ENCODE results near the gene ITSN1.
"Not testable (repeated sequence)": the region's sequence is repeated elsewhere in the genome, so short reads cannot be mapped to it uniquely, and the experiment has no call there.

Gene ITSN1

DNA sequence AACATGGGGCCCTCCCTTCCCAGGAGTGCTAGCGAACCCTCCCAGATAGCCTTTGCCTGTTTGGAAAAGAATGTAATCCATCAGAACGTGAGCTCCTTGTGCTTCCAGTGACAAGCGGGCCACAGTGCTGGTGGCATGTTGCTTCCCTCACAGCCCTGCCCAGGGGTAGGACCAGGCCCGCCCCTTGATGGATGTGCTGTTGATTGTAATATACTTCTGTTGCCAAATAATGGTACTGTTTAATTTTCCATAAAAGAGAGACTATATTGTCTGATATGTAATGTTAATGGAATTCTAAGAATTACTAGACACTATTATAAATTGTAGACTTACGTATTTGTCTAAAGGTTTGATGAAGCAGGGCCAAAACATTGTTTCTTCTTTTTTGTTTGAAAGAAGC is 256.9 kb downstream of the ITSN1 start:
- DNase-seq = no peak

DNA sequence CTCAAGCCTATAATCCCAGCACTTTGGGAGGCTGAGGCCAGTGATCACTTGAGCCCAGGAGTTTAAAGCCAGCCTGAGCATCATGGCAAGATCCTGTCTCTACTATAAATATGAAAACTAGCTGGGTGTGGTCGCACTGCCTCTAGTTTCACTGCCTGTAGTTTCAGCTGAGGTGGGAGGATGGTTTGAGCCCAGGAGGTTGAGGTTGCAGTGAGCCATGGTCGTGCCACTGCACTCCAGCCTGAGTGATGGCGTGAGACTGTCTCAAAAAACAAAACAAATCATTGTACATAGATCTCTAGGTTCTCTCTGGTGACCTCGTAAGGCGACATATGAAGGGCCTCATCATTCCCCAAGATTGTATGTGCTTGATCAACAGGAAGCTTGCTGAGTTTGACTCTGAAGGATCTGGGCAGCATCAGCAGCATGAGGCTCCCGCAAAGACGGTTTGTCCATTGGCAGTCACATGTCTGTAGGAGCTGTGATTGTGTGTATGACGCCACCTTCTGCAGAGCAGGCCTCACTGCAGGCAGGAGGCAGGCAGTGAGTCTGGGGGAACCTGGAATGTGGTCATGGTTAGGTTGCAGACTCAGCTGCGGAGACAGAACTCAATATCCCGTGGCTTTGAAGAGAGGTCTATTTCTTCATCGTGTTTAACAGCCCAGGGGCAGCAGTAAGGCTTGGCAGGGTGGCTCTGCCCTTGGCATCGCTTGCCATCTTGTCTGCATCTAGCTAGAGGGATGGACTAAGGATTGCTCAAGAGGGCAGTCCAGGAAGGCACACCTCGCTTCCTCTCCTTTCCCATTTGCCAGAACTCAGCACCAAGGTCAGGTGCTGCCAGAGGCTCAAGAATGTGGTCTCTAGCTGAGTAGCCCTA is 259.3 kb downstream of the ITSN1 start:
- DNase-seq = peak; percentile 48

DNA sequence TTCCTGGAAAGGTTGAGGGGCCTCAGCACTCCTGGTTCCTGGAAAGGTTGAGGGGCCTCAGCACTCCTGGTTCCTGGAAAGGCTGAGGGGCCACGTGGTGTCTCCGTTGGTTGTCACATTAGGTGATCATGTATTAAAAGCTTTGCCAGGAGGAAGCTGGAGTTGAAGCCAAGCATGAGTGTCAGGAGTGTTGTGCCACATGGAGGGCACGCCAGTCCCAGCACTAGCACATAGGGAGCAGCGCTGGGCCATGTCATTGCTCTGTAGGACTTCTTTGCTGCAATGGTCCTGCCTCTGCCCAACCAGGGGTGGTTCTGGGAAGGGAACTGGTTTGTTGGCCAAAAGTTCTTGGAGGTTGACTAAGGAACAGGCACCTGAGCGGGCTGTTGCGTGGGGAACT is 260.0 kb downstream of the ITSN1 start:
- DNase-seq = no peak

DNA sequence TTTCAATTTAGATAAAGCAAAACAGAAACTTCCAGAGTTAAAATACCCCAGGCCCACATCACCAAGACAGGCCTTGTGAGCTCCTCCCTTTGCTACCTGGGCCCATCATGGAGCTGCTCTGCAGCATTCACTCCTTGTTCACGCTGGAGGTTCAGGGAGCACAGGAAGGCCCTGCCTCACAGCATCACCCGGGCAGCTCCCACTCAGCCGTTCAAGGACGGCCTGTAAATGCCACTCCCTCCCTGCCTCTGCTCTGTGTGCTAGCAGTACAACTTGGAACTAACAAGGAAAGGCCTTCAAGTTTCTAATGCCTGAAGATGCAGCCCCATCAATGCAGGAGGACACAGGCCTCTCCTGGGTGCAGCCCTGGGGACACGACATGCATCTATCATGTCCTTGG is 261.7 kb downstream of the ITSN1 start:
- no peak for DNase-seq

DNA sequence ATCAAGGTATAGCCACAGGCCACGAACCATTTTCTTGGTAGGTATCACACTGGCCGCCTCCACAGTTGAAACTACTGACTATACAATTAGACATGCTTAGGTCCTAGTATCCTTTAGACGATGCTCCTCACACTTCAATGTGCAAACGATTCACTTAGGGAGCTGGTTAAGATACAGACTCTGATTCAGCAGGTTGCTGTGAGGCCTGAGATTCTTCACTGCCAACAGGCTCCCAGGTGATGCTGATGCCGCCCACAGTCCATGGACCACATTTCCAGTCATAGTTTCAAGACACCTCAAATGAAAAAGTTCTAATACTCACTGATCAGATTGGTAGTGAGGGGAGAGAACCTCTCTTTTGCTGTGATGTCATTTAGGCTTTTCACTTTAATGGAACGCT is 266.5 kb downstream of the ITSN1 start:
- no peak for DNase-seq

DNA sequence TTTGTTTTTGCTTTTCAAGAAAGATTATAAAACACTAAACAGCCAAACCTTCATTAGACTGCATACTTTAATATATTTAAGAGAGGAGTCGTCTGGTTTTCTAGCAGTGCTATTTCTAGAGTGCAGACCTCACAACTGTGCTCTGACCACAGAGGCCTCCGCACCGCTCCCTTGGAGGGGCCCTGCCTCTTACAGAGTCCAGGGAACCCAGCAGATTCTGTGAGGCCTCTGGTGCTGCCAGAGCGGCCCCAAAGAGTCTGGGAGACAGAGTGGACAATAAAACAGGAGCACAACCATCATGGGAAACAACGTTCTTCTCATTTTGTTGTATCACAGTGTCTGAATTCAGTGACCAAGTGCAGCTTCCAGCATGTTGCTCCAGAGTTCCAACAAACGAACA is 267.5 kb downstream of the ITSN1 start:
- no peak for DNase-seq

DNA sequence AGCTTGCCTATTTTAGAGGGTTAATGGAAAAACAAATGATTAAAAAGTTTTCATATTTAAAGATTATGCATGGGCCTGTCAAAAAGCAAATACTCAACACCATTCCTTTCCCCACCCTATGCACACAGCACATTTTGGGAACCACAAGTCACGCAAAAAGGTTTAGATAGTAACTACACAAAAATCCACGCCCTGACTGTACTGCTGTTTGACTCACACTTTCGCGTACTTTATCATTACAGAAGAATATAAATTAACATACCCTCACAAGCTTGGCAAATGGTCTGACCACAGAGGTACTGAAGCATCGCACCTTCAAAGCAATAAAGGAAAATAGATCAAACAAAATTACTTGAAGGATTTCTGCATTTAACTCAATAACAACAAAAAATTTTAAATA is 271.9 kb downstream of the ITSN1 start:
- no peak for DNase-seq

DNA sequence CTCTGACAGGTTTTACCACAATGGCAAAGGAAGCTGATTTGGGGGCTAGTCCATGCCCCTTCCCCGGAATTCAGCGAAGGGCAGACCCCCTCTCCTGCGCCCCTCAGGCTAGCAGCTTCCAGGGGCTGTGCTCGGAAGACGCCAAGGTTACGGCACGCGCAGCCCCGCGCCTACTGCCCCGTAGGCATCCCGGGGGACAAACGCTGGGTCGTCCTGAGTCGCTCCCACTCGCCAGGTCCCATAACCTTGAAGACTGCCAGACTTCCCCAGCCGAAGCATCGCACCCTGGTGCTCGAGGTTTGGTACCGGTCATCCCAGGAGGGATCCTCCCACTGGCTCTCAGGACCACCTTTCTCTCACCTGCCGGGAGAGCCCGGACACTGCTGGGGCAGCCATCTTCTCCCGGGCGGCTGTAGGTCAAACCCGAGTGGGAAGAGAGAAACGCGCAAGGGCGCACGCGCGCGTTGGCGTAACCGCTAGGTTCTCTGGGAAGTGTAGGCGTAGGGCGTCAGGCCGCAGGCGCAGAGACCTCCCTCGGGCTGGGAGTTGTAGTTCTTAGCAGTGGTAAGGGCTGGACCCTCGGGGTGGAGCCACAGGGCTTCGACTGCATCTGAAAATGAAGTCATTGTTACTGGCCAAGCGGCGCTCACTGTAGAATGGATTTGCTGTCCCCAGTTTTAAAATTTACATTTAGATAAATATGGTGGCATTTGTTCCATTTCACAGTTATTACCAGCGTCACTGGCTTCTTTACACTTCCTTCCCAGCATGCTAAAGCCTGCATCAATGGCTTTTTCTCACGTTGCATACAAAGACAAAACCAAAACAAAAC is 273.3 kb downstream of the ITSN1 start, which contains the start of gene ATP5PO:
Gene ATP5PO (minus strand): TSS at position 437 of the 832 bp plus-strand sequence. CDS start 41 bp downstream, at position 396.
- DNase-seq = peak; percentile 98

DNA sequence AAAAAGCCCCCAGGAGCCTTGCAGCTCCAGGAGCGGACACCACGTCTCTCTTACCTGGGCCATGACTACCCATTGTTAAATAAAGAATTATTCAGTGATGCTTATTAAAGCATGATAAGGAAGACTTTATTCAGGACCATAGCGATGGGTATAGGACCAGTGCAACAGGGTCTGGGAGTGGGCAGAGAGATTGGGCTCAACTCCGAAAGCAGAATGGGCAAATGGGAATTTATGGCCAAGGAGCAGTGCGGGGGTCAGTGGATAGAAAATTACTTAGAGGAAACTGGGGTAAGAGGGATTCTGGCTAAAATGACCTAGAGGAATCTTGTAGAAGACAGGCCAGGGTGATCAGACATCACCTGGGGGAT is 273.9 kb downstream of the ITSN1 start:
- no peak for DNase-seq

DNA sequence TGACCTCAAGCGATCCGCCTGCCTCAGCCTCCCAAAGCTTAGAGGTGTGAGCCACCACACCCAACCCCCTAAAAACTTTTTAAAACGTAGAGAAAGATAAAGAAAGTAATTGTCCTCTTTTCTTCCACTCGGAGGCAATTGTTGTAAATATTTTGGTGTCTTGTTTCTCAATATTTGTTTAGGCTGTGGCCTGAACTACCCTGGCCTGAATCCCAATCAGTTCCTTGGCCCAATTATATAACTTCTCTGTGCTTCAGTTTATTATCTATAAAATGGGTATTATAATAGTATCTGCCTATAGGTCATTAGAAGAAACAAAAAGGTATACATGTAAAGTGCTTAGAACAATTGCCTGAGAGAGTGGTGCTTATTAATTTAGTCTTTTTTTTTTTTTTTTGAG is 275.1 kb downstream of the ITSN1 start:
- DNase-seq = no peak

DNA sequence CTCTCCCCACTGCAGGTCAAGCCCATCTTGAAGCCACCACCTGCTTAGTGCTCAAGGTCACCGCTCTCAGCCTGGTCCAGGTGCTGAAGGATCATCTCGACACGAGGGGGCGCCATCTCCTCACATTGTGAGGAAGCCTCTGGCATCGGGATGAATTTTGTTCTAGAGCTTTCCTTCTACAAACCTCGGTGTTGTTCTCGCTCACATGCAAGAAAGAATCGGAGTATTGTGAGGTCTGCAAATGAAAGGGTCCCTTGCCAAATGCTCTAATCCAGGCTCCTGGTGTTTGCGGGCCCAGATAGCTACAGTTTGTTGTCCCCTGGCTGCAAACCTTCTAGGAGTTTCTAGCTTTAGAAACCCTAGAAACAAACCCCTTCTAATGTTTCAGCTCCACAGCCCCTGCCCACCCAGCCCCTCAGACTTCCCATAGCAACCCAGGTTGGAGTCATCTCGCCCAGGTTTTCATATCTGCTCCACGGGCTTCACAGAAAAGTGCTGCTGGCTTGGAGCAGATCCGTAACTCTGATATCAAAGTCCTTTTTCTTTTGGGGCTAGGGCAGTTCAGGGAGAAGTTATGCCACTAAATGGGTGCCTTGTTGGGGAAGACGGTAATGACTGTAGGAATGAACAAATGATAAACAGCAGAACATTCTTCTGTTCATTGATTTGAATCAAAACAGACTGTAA is 281.9 kb downstream of the ITSN1 start:
- DNase-seq = peak; percentile 89

DNA sequence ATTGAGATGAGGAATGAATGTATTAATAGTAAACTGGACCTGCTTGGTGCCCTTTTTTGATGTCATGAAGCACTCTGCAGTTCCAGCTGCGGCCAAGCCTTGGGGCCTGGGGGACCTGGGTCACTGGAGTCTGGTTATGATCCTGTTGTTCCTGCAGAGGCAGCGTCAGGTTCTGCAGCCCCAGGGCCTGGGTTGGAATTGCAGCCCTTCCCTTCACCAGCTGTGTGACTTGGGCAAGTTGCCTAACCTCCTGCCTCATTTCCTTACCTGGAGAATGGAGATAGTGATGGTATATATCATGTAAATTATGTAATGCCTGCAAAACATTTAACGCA is 282.4 kb downstream of the ITSN1 start:
- no peak for DNase-seq

DNA sequence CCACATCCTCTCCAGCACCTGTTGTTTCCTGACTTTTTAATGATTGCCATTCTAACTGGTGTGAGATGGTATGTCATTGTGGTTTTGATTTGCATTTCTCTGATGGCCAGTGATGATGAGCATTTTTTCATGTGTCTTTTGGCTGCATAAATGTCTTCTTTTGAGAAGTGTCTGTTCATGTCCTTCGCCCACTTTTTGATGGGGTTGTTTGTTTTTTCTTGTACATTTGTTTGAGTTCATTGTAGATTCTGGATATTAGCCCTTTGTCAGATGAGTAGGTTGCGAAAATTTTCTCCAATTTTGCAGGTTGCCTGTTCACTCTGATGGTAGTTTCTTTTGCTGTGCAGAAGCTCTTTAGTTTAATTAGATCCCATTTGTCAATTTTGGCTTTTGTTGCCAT is 283.9 kb downstream of the ITSN1 start:
- not testable (repeated sequence) for DNase-seq

DNA sequence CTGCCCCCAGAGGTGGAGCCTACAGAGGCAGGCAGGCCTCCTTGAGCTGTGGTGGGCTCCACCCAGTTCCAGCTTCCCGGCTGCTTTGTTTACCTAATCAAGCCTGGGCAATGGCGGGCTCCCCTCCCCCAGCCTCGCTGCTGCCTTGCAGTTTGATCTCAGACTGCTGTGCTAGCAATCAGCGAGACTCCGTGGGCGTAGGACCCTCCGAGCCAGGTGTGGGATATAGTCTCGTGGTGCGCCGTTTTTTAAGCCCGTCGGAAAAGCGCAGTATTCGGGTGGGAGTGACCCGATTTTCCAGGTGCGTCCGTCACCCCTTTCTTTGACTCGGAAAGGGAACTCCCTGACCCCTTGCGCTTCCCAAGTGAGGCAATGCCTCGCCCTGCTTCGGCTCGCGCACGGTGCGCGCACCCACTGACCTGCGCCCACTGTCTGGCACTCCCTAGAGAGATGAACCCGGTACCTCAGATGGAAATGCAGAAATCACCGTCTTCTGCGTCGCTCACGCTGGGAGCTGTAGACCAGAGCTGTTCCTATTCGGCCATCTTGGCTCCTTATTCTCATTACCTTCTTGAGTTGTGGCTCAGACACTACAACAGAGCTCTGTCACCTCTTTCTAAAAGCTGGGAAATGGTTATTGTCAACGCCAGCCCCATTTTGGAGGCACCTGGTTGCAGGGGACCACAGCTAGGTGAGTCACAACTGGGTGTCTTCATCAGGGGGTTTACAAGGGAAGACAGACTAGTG is 288.9 kb downstream of the ITSN1 start:
- DNase-seq = not testable (repeated sequence)

DNA sequence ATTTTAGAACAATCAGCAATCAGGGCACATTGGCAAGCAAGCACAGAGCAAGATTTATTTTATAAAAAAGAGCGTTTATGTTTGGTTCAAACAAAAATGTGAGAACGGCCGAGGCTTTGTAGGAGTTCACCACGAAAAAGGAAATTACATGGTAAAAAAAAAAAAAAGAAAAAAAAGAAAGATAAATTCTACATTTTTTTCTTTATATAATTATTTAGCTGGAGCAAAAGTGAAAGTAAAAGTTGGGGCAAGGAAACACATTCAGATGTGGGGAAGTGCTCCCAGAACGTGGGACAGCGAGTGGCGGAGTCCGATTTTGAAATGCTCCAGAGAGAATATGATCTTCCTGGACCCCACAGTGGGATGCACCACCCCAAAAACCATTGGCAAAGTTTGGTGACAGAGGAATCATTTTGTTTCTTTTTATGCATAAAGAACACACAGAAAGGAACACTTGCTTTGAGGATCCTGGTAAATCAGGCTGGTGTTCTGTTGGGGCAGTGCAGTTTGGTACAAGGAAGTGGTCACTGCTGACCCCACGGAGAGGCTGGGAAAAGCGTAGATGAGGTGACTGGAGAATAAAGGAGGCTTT is 289.6 kb downstream of the ITSN1 start:
- no peak for DNase-seq

DNA sequence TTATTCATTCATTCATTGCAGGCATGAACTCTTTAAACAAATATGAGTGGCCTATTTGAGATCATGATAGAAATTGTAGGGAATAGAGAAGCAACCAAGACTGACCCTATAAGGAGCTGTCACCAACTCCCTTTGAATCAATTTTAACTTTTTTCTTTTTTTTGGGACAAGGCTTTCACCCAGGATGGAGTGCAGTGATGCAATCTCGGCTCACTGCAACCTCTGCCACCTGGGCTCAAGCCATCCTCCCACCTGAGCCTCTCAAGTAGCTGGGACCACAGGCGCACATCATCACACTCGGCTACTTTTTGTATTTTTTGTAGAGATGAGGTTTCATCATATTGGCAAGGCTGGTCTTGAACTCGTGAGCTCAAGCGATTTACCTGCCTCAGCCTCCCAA is 290.4 kb downstream of the ITSN1 start:
- no peak for DNase-seq

DNA sequence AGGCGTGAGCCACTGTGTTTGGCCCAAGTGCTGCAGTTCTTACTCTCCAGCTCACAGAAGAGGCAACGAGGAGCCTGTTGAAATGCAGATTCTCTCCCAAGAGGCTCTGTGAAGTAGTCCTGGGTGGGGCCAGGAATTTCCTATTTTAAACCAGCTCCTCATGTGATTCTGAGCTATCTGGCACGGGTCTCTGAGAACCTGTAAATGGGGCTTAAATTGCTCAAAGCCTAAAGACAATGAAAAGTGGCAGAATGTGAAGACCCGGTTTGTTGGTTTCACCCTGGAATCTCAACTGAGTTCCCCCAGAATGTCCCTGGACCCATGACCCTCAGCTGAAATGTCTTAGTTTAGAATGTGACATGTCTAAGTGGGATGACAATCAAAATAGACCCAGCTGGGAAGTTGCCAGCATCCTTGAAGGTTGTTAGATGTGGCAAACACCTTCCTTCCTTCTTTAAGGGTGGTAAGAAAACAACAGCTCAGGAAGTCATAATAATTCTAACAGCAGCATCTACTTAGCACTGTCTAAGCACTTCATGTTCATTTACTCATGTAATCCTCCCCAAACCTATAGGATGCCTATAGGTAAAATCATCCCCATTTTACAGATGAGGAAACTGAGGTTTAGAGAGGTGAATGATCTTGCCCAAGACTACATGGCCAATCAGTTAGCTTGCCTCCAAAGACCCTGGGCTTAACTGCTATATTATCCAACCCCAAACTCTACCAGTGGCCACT is 294.2 kb downstream of the ITSN1 start:
- DNase-seq = no peak

DNA sequence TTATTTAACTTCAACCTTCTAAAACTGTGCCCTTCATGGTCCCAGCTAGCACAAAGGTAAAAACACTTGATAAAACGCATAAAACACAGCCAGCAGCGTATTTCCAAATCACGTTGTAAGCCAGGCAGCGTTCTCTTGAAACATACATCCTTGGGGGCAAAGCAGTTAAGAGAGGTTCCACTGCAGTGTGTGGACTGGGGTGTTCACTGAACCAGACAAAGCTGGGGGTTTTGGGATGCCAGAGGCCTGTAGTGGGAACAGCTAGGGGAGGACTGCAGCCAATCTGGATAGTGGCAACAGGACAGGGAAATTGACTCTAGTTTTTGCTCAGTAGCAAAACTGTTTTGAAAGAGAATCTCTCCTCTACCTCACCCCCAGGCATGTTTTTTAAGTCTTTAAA is 294.8 kb downstream of the ITSN1 start:
- no peak for DNase-seq

DNA sequence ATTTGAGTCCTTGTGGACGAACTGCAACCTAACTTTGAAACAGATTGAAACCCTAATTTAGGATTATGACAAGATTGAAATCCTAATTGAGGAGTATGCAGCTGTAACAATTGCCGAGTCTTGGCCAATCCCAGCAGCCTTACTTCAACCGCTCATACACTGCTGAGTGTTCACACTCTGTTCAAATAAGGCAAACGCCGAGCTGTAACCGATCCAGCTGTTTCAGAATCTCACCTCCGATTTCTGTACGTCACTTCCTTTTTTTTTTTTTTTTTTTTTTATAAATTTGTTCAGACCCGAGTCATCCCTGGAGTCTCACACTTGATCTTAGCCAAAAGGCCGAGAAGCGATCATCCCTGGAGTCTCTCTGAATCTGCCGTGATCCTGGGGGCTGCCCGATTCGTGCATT is 295.6 kb downstream of the ITSN1 start:
- no peak for DNase-seq

DNA sequence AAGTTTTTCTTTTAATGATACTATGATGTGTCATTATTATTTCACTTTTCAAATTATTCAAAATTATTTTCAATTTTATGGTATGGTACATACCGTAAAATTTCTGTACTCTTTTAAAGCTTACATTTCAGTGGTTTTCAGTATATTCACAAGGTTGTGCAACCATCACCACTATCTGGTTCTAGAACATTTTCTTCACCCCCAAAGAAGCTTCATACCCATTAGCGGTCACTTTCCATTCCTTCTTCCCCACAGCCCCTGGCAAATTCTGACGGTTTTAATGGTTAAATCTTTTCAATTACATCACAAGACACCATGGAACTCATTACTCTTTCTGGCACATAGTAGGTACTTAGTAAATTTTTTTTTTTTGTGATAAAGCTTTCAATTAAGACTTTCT is 296.1 kb downstream of the ITSN1 start:
- no peak for DNase-seq

DNA sequence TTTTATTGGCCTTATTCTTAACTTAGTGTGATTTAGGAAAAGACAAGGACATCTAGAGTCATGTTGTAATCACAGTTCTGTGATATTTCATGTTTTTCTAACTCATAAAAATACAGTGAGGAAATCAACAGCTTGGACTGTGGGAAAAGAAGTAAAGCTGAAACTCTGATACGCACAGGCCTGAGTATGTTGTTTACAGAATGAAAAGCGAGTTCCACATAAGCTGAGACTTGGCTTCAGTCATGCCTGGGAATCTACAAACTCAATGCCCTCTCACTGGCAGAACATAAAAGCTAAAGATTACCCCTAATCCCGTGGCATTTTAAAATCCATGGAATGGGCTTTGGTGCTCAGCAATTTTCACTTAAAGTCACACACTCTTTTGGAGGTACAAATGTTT is 296.9 kb downstream of the ITSN1 start:
- DNase-seq = no peak
